Fibroblast of lung (primary cell): ENCODE data around the gene MOBP.

Source experiments
- EZH2 ChIP-seq: IDR thresholded peaks from 2 replicates; pipeline ENCODE4 v1.5.1; 2012; ENCODE audit warnings: low read length, control low read depth, mild to moderate bottlenecking; ENCODE audit errors: missing control alignments
- TF ChIP-seq, protein P1 (sequence below), 2 donors: IDR thresholded peaks in 1 of 2; conservative IDR thresholded peaks in 1 of 2; 1 replicate in 1 of 2; 2 replicates in 1 of 2; pipeline ENCODE4 v1.5.1; 2011 to 2012; ENCODE audit warnings: low read length in 2 of 2, control low read depth in 1 of 2, inconsistent platforms in 1 of 2, low read depth in 1 of 2, mild to moderate bottlenecking in 1 of 2

- TF ChIP-seq, protein P1, sequence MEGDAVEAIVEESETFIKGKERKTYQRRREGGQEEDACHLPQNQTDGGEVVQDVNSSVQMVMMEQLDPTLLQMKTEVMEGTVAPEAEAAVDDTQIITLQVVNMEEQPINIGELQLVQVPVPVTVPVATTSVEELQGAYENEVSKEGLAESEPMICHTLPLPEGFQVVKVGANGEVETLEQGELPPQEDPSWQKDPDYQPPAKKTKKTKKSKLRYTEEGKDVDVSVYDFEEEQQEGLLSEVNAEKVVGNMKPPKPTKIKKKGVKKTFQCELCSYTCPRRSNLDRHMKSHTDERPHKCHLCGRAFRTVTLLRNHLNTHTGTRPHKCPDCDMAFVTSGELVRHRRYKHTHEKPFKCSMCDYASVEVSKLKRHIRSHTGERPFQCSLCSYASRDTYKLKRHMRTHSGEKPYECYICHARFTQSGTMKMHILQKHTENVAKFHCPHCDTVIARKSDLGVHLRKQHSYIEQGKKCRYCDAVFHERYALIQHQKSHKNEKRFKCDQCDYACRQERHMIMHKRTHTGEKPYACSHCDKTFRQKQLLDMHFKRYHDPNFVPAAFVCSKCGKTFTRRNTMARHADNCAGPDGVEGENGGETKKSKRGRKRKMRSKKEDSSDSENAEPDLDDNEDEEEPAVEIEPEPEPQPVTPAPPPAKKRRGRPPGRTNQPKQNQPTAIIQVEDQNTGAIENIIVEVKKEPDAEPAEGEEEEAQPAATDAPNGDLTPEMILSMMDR (conservative IDR thresholded peaks at IDR 0.05 in 1 of 2, IDR thresholded peaks at IDR 0.05 in 1 of 2; ENCODE audit: low read depth in 1 of 2, low read length in 2 of 2) = no peak
- no peak for TF ChIP-seq EZH2
Measured at GRCh38 chr3:39456159-39456558, 11.3 kb upstream of the MOBP start.
